Nephron progenitor cell (in vitro differentiated cells): ENCODE measurements around the gene FLAD1.

ENCODE experiments used
- DNase-seq: peaks from one replicate; pipeline ENCODE4 v3.0.0; 2021
- H3K27ac Mint-ChIP-seq: 2 replicates; pipeline ENCODE4 v1.8.0; 2021; ENCODE audit warnings: mild to moderate bottlenecking, moderate library complexity, mixed read lengths
- H3K27me3 Mint-ChIP-seq: 2 replicates; pipeline ENCODE4 v1.8.0; 2021; ENCODE audit warnings: mild to moderate bottlenecking, low read depth, mixed read lengths; ENCODE audit not compliant: poor library complexity
- H3K36me3 Mint-ChIP-seq: 2 replicates; pipeline ENCODE4 v1.8.0; 2021; ENCODE audit warnings: low read depth, mixed read lengths
- H3K4me1 Mint-ChIP-seq: 2 replicates; pipeline ENCODE4 v1.8.0; 2021; ENCODE audit warnings: mixed read lengths
- H3K4me3 Mint-ChIP-seq: 2 replicates; pipeline ENCODE4 v1.8.0; 2021; ENCODE audit warnings: mild to moderate bottlenecking, moderate library complexity, mixed read lengths
- H3K9me3 Mint-ChIP-seq: 2 replicates; pipeline ENCODE4 v1.8.0; 2021; ENCODE audit warnings: mild to moderate bottlenecking, moderate library complexity, mixed read lengths
- CTCF ChIP-seq: fragments of 200-600 bp; sonication (generic); IDR thresholded peaks from 2 replicates; pipeline ENCODE4 v1.5.0; 2021; ENCODE audit warnings: antibody characterized with exemption

FLAD1 gene

GRCh38 chr1:154943649-154944400, 39.3 kb upstream of the FLAD1 start:
- H3K4me3 Mint-ChIP-seq: no peak overlapping the region
- no peaks in the 10 kb centered on the region for H3K9me3 Mint-ChIP-seq
- peak; percentile 75 for TF ChIP-seq CTCF
- peaks cover 8% of the 10 kb centered on the region for H3K36me3 Mint-ChIP-seq
- H3K27ac Mint-ChIP-seq: peak overlapping the region; percentile 59
- H3K27me3 Mint-ChIP-seq: no peaks in the 10 kb centered on the region
- peaks cover 44% of the 10 kb centered on the region for H3K4me1 Mint-ChIP-seq
- peak; percentile 64 for DNase-seq

GRCh38 chr1:154944401-154945159, 38.6 kb upstream of the FLAD1 start:
- Mint-ChIP-seq H3K27me3 (no peaks in the 10 kb centered on the region), H3K27ac (no peak overlapping the region), H3K4me1 (peaks cover 38% of the 10 kb centered on the region), H3K9me3 (no peaks in the 10 kb centered on the region), H3K4me3 (no peak overlapping the region), H3K36me3 (peaks cover 9% of the 10 kb centered on the region)
- no peak for TF ChIP-seq CTCF
- no peak for DNase-seq

- no peak overlapping the region for H3K4me3 Mint-ChIP-seq
- H3K9me3 Mint-ChIP-seq: no peaks in the 10 kb centered on the region
- peaks cover 34% of the 10 kb centered on the region for H3K4me1 Mint-ChIP-seq
- TF ChIP-seq CTCF: no peak
- H3K27me3 Mint-ChIP-seq: no peaks in the 10 kb centered on the region
- H3K27ac Mint-ChIP-seq: peak overlapping the region; percentile 25
- DNase-seq: no peak
- peaks cover 9% of the 10 kb centered on the region for H3K36me3 Mint-ChIP-seq
Observed at GRCh38 chr1:154945160-154945961, 37.8 kb upstream of the FLAD1 start.

GRCh38 chr1:154945962-154946850, 36.9 kb upstream of the FLAD1 start:
- no peak for TF ChIP-seq CTCF
- Mint-ChIP-seq H3K27ac (no peak overlapping the region), H3K36me3 (peaks cover 15% of the 10 kb centered on the region), H3K4me1 (peaks cover 26% of the 10 kb centered on the region), H3K27me3 (no peaks in the 10 kb centered on the region), H3K4me3 (no peak overlapping the region), H3K9me3 (no peaks in the 10 kb centered on the region)
- no peak for DNase-seq

- no peak overlapping the region for H3K27ac Mint-ChIP-seq
Observed at GRCh38 chr1:154948079-154948478, 35.1 kb upstream of the FLAD1 start.

More at GRCh38 chr1:154948079-154948478, 35.1 kb upstream of the FLAD1 start:
- Mint-ChIP-seq H3K4me1 (peaks cover 32% of the 10 kb centered on the region), H3K4me3 (no peak overlapping the region), H3K27me3 (no peaks in the 10 kb centered on the region), H3K9me3 (no peaks in the 10 kb centered on the region), H3K36me3 (peaks cover 15% of the 10 kb centered on the region)
- no peak for TF ChIP-seq CTCF
- DNase-seq: no peak
